H9 (cell line): ENCODE measurements around the gene INTS4. TPM values are rescaled to one million over a fixed set of nuclear protein-coding genes. Genes with fewer than 3 reads are reported as not detected.

ENCODE experiments used
- DNase-seq: peaks from one replicate; pipeline ENCODE4 v3.0.0-alpha.2; 2017
- H2AFZ ChIP-seq: one replicate; pipeline ENCODE4 v1.6.1; 2013; ENCODE audit warnings: mild to moderate bottlenecking, low read length, control low read depth, moderate library complexity
- H2AK5ac ChIP-seq: 2 replicates; pipeline ENCODE4 v1.6.1; 2013; ENCODE audit warnings: low read length, control low read depth, mixed read lengths; ENCODE audit not compliant: insufficient read length
- H2BK120ac ChIP-seq: one replicate; pipeline ENCODE4 v1.6.1; 2013; ENCODE audit warnings: low read depth, mild to moderate bottlenecking, low read length, control low read depth, inconsistent platforms; ENCODE audit not compliant: poor library complexity, severe bottlenecking
- H2BK12ac ChIP-seq: 2 replicates; pipeline ENCODE4 v1.6.1; 2013; ENCODE audit warnings: low read length, control low read depth, mixed read lengths, low read depth; ENCODE audit not compliant: insufficient read length
- H2BK15ac ChIP-seq: 2 replicates; pipeline ENCODE4 v1.6.1; 2013; ENCODE audit warnings: low read depth, low read length, control low read depth
- H2BK20ac ChIP-seq: one replicate; pipeline ENCODE4 v1.6.1; 2013; ENCODE audit warnings: low read depth, mild to moderate bottlenecking, low read length, control low read depth, inconsistent platforms; ENCODE audit not compliant: poor library complexity, severe bottlenecking
- H2BK5ac ChIP-seq: 2 replicates; pipeline ENCODE4 v1.6.1; 2013; ENCODE audit warnings: low read length, control low read depth, mixed read lengths; ENCODE audit not compliant: insufficient read length
- H3K14ac ChIP-seq: 2 replicates; pipeline ENCODE4 v1.6.1; 2013; ENCODE audit warnings: low read length, control low read depth; ENCODE audit not compliant: insufficient read depth
- H3K18ac ChIP-seq: 2 replicates; pipeline ENCODE4 v1.6.1; 2013; ENCODE audit warnings: low read depth, mild to moderate bottlenecking, mixed read lengths, low read length, control low read depth; ENCODE audit not compliant: insufficient read length
- H3K23ac ChIP-seq: 2 replicates; pipeline ENCODE4 v1.6.1; 2013; ENCODE audit warnings: low read length, control low read depth, mixed read lengths, low read depth; ENCODE audit not compliant: insufficient read length
- H3K23me2 ChIP-seq: 2 replicates; pipeline ENCODE4 v1.6.1; 2013; ENCODE audit warnings: low read depth, mild to moderate bottlenecking, mixed read lengths, low read length, control low read depth; ENCODE audit not compliant: insufficient read length, poor library complexity, severe bottlenecking
- H3K27ac ChIP-seq: 2 replicates; pipeline ENCODE4 v1.5.1; 2013; ENCODE audit warnings: low read length, control low read depth, mixed read lengths, low read depth; ENCODE audit not compliant: insufficient read length
- H3K27me3 ChIP-seq: 2 replicates; pipeline ENCODE4 v1.6.1; 2013; ENCODE audit warnings: low read length, control low read depth, inconsistent platforms; ENCODE audit not compliant: insufficient read depth
- H3K4ac ChIP-seq: 2 replicates; pipeline ENCODE4 v1.6.1; 2013; ENCODE audit warnings: low read depth, mild to moderate bottlenecking, control low read depth, inconsistent platforms, low read length, moderate library complexity
- H3K4me1 ChIP-seq: 2 replicates; pipeline ENCODE4 v1.6.1; 2013; ENCODE audit warnings: low read length, control low read depth, inconsistent platforms; ENCODE audit not compliant: insufficient read depth
- H3K4me2 ChIP-seq: 2 replicates; pipeline ENCODE4 v1.6.1; 2013; ENCODE audit warnings: low read length, control low read depth, mixed read lengths; ENCODE audit not compliant: insufficient read length, insufficient read depth
- H3K56ac ChIP-seq: 2 replicates; pipeline ENCODE4 v1.6.1; 2013; ENCODE audit warnings: low read depth, mild to moderate bottlenecking, mixed read lengths, low read length, control low read depth; ENCODE audit not compliant: insufficient read length
- H3K79me1 ChIP-seq: 2 replicates; pipeline ENCODE4 v1.6.1; 2013; ENCODE audit warnings: low read depth, mild to moderate bottlenecking, moderate library complexity, low read length, control low read depth, inconsistent platforms; ENCODE audit not compliant: insufficient read depth, poor library complexity, severe bottlenecking
- H3K79me2 ChIP-seq: 2 replicates; pipeline ENCODE4 v1.6.1; 2013; ENCODE audit warnings: low read length, control low read depth, inconsistent platforms; ENCODE audit not compliant: insufficient read depth
- H3K9ac ChIP-seq: 2 replicates; pipeline ENCODE4 v1.6.1; 2013; ENCODE audit warnings: low read length, control low read depth, mixed read lengths; ENCODE audit not compliant: insufficient read length; ENCODE audit errors: extremely low read depth
- H3K9me3 ChIP-seq: one replicate; pipeline ENCODE4 v1.6.1; 2013; ENCODE audit warnings: low read depth, low read length, inconsistent platforms; ENCODE audit not compliant: control insufficient read depth
- H3T11ph ChIP-seq: one replicate; pipeline ENCODE4 v1.6.1; 2013; ENCODE audit warnings: mild to moderate bottlenecking, low read length, control low read depth, inconsistent platforms
- H4K20me1 ChIP-seq: one replicate; pipeline ENCODE4 v1.6.1; 2013; ENCODE audit not compliant: control insufficient read depth, insufficient read length, insufficient read depth
- H4K5ac ChIP-seq: 2 replicates; pipeline ENCODE4 v1.6.1; 2013; ENCODE audit warnings: low read depth, mild to moderate bottlenecking, mixed read lengths, low read length, control low read depth; ENCODE audit not compliant: insufficient read length
- H4K8ac ChIP-seq: replicated peaks from 2 replicates; pipeline ENCODE4 v1.6.1; 2013; ENCODE audit warnings: low read length, control low read depth, mixed read lengths, low read depth; ENCODE audit not compliant: insufficient read length
- H4K91ac ChIP-seq: 2 replicates; pipeline ENCODE4 v1.6.1; 2013; ENCODE audit warnings: low read depth, mild to moderate bottlenecking, moderate library complexity, mixed read lengths, low read length, control low read depth; ENCODE audit not compliant: insufficient read length
- H3K27ac Mint-ChIP-seq, 3 experiments: 2 replicates in 2 of 3; 3 replicates in 1 of 3; pipeline ENCODE4 v1.8.0; 2020 to 2021; ENCODE audit warnings: mixed read lengths in 3 of 3, mild to moderate bottlenecking in 1 of 3, moderate library complexity in 1 of 3
- H3K27me3 Mint-ChIP-seq: 2 replicates; pipeline ENCODE4 v1.8.0; 2021; ENCODE audit warnings: low read depth, mild to moderate bottlenecking, moderate library complexity, mixed read lengths
- H3K36me3 Mint-ChIP-seq, 3 experiments: 2 replicates in 2 of 3; 3 replicates in 1 of 3; pipeline ENCODE4 v1.8.0; 2020 to 2021; ENCODE audit warnings: low read depth in 3 of 3, mixed read lengths in 3 of 3; ENCODE audit not compliant: insufficient read depth in 1 of 3
- H3K4me1 Mint-ChIP-seq, 2 experiments: 2 replicates each; pipeline ENCODE4 v1.8.0; 2020; ENCODE audit warnings: mixed read lengths in 2 of 2
- H3K4me3 Mint-ChIP-seq, 2 experiments: 2 replicates in 1 of 2; 3 replicates in 1 of 2; pipeline ENCODE4 v1.8.0; 2020 to 2021; ENCODE audit warnings: mild to moderate bottlenecking in 2 of 2, mixed read lengths in 2 of 2, moderate library complexity in 1 of 2
- H3K9me3 Mint-ChIP-seq, 2 experiments: 2 replicates in 1 of 2; 3 replicates in 1 of 2; pipeline ENCODE4 v1.8.0; 2020; ENCODE audit warnings: mild to moderate bottlenecking in 2 of 2, mixed read lengths in 2 of 2, moderate library complexity in 1 of 2
- CTCF ChIP-seq: fragments of 200-600 bp; sonication (generic); conservative IDR thresholded peaks from 3 replicates; pipeline ENCODE4 v1.8.0; 2021; ENCODE audit warnings: antibody characterized with exemption, mild to moderate bottlenecking
- WGBS: extraction: QIAGEN DNeasy Blood & Tissue Kit; methylation state at CpG from one replicate; pipeline ENCODE4 v1.1.7; 2013; ENCODE audit warnings: missing lambda C conversion rate, low lambda C conversion rate, mixed read lengths; ENCODE audit not compliant: insufficient read length; ENCODE audit errors: extremely low coverage; 5-methylcytosine and 5-hydroxymethylcytosine counted together
- total RNA-seq: library from RNA; stranded (reverse); gene quantifications from 2 replicates; pipeline ENCODE4 v1.2.1, GENCODE V29; 2021

The INTS4 gene
- total RNA-seq, 1 experiment from 2014 or later = 38.6 TPM

GRCh38 chr11:78019808-78020207 is 25.3 kb upstream of the INTS4 start:
- no CpG with 5 or more reads among the region's 4 CpGs for WGBS
- Histone ChIP-seq H2BK15ac (no peak overlapping the region), H2BK20ac (no peak overlapping the region), H3K27ac (no peak overlapping the region), H4K8ac (no peak overlapping the region), H3K4me2 (no peak overlapping the region), H3K4ac (no peak overlapping the region), H2BK120ac (no peak overlapping the region), H3K14ac (no peak overlapping the region), H2AK5ac (no peak overlapping the region), H4K5ac (no peak overlapping the region), H3T11ph (no peak overlapping the region), H3K4me1 (peaks cover 3% of the 10 kb centered on the region; the same call in 1 of the 2 replicates), H3K9ac (no peak overlapping the region), H2BK5ac (no peak overlapping the region), H2AFZ (no peak overlapping the region), H3K27me3 (no peaks in the 10 kb centered on the region), H3K79me1 (no peaks in the 10 kb centered on the region), H3K79me2 (no peaks in the 10 kb centered on the region), H4K91ac (no peak overlapping the region), H3K56ac (no peak overlapping the region), H4K20me1 (no peaks in the 10 kb centered on the region), H3K23ac (no peak overlapping the region), H3K18ac (no peak overlapping the region), H2BK12ac (no peak overlapping the region), H3K23me2 (peaks cover 10% of the 10 kb centered on the region), H3K9me3 (no peaks in the 10 kb centered on the region)
- H3K9me3 Mint-ChIP-seq = no peaks in the 10 kb centered on the region
- H3K27me3 Mint-ChIP-seq = no peaks in the 10 kb centered on the region
- no peak for TF ChIP-seq CTCF
- H3K4me3 Mint-ChIP-seq = no peak overlapping the region
- H3K27ac Mint-ChIP-seq = peak overlapping the region in 2 of 3 experiments; percentile 19 to 31; a peak in 1 of 7 replicates
- peaks cover 7 to 18% (median 17%) of the 10 kb centered on the region in 3 experiments; a peak in 6 of 7 replicates for H3K36me3 Mint-ChIP-seq
- peaks cover 24 to 27% of the 10 kb centered on the region in 2 experiments for H3K4me1 Mint-ChIP-seq
- no peak for DNase-seq
